HCEC 1CT (cell line): ENCODE measurements around the gene PLCB1.
"Not testable (repeated sequence)": the region's sequence is repeated elsewhere in the genome, so short reads cannot be mapped to it uniquely, and the experiment has no call there.

Experiments used
- DNase-seq: peaks from one replicate; pipeline ENCODE4 v3.0.0-alpha.2; 2017

The PLCB1 gene

GRCh38 chr20:8631271-8631670, 499.2 kb downstream of the PLCB1 start:
- no peak for DNase-seq

DNA sequence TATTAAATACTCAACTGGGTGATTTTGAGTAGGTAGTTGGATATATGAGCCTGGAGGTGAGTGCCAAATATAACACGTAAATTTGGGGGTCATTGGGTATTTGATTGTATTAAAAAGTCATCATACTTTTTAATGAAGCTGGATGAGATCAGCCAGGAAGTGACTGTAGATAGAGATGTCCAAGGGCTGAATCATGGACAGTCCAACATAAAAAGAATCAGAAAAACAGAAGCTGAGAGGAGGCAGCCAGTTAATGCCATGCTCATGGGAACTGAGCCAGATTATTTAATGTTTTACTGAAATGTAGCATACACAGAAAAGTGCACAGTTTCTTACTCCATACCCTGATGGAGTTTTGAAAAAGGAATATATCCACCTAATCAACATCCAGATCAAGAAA, 501.3 kb downstream of the PLCB1 start:
- DNase-seq = peak; percentile 56

DNA sequence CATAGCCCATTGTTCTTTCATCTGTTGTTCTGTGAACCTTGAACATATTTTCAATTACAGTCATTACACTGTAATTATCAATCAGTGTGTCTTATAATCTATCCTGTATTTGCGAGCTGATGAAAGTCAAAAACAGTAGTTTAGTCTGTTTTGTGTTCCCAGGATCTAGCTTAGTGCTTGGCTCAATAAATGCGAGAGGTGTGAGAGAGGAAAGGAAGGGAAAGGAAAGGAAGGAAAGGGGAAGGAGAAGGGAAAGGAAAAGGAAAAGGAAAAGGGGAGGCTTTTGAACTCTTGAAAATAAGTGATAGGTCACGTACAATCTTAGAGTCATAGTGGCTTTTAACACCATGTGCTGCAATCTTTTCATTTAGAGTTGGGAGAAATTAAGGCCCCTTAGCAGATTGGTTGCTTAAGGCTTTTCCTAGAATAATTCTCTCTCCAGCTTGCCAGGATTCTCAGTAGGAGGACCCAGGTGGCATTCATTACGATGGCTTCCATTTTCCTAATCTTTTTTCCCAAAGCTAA, 503.0 kb downstream of the PLCB1 start:
- DNase-seq = no peak

DNA sequence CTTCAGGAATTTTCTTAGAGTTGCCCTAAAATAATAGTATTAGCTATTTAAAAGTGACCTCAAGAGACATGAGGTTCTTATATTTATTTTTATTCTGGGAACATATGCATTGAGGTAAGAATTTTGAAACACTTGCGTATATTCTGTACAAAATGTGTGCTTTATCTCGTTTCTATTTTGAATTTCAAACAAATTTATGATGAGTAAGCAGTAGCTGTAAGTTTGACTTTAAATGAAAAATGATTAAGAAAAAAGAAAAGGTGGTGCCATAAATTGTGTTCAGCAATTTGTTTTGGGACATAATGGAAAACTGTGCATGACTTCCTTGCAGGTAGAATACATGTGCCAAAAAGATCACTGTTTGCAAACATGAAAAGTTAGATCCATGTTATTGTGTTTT, 503.8 kb downstream of the PLCB1 start:
- DNase-seq = no peak

DNA sequence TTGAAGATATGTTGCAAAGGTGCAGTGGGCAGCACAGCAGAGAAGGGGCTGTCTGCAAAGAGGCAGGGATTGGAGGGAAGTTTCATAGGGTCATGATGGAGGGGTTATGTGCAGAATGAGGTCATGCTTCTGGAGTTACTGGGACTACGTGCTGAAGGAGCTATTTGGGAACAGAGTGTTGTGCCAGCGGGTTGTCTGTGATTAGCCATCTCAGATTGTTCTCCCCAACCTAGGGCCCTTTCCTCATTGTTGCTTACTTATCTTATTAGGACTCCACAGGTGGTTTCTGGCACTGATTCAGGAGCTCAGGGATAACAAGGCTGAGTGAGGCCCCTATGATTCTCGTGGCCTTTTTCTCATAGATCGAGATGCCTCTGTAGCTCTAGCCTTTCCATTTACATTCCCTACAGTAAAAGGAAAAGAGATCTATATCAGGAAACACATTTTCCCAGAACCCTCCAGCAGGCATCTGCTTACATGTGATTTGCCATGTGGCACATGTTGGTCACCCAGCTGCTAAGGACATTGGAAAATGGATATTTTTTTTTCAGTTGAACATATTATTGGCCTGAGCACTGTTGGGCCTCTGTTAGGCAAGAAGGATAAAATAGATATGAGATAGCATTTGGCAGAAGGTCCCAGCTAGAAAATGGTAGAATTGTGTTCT, 507.2 kb downstream of the PLCB1 start:
- no peak for DNase-seq

DNA sequence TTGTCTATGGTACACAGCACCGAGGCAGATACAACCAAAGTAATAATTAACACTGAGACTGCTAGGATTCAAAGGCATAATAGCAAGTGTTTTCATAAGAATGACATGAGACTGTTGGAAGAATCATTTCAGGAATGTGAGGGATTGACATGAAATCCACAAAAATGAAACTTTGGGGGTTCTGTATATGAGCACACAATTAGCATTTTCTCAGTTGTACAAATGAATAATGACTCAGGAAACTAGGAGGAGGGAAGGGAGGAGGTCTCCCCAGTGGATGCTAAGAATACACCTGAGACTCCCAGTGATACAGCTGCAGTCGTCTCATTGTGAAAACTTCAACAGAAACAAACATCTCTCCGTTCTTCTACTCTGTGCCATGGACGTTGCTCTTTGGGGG, 508.4 kb downstream of the PLCB1 start:
- no peak for DNase-seq

- DNase-seq = no peak
Measured at GRCh38 chr20:8642247-8642646, 510.2 kb downstream of the PLCB1 start.

GRCh38 chr20:8644468-8644867, 512.4 kb downstream of the PLCB1 start:
- DNase-seq = not testable (repeated sequence)

- DNase-seq = no peak
Measured at GRCh38 chr20:8645326-8645725, 513.3 kb downstream of the PLCB1 start.

- peak; percentile 85 for DNase-seq
Measured at GRCh38 chr20:8646033-8646441, 514.0 kb downstream of the PLCB1 start.

DNA sequence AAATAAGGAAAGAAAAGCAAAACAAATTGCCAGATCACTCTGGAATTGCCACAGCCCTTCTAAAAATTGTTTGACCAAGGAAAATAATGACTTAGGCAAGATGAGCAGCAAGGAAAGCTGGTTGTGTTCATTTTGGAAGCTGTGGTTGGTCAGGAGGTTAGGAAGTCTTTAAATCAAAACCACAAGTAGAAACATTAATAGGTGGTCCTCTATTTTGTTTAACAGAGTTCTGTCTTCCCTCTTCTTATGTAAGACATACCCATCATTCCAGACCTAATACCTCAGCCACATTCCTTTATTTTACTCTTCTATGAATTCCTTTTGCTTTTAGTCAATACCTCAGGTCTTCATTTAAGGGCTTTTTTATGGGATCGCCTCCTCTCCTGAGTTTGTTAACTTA, 514.6 kb downstream of the PLCB1 start:
- DNase-seq = peak; percentile 86

DNA sequence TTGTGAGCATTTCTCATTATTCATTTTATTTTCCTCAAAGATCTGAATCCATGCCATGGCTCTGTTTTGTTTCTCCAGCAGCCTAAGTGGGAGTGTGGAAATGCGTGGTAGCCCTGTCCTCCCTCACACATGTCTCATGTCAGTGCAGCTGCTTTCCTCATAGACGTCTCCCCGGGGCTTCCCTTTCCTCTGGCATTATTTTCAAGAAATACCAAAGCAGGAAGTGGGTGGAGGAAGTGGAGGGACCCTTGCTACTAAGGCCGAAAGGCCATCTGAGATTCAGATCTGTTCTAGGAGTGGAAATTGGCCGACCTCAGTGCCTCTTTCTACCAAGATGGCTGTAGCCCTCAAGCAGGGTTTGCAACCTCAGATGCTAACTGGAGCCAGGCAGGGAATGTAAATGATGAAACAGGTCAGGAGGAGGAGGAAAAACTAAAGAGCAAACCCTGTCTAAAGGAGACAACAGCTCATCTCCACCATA, 515.9 kb downstream of the PLCB1 start:
- no peak for DNase-seq

DNA sequence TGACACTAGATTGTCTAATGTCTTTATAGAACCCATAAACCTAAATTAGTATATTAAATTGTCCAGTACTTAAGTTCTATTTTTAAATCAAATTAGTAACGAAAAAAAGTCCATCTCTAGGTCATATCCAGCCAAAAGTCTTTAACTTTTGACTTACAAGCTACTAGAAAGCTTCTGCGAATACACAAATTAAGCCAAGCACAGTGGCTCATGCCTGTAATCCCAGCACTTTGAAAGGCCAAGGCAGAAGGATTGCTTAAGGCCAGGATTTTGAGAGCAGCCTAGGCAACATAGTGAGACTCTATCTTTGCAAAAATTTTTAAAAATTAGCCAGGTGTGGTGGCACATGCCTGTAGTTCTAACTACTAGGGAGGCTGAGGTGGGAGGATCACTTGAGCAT, 516.4 kb downstream of the PLCB1 start:
- DNase-seq = no peak

DNA sequence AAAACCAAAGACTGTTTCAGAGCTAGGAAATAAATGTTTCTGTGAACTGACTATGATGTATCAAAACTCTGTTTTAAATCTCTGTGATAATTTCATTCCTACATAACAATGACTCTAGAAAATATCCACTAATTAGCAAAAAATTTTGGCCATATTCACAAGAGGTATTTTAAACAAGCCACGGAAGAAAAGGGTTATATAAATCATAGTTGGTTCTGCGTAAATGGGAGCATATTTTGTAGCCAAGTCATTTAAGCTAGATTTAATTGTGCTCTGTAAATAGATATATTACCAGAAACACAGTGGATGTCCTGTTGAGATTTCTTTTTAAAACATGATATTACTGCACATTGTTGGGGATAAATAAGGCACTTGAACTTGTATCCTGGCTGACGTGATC, 520.3 kb downstream of the PLCB1 start:
- DNase-seq = no peak

GRCh38 chr20:8654486-8654885, 522.4 kb downstream of the PLCB1 start:
- DNase-seq = no peak

- no peak for DNase-seq
Measured at GRCh38 chr20:8656335-8656734, 524.3 kb downstream of the PLCB1 start.

DNA sequence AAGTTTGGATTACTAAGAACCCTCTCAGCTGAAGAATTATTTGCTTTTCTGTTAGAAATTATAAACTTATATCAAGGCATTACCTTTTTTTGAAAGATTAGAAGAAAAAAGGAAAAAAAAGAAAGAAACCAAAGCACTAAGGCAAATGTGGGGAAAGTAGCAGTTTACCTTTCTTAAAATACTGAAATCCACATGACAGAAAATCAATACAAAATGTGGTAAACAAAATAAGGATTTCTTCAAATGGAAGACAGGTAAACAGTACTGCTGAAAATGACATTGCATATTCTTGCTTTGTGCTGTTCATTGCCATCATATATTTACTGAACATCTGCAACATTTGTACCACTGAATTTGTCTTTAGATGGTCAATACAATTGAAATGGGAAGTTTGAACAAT, 525.6 kb downstream of the PLCB1 start:
- no peak for DNase-seq

GRCh38 chr20:8658103-8658502, 526.0 kb downstream of the PLCB1 start:
- no peak for DNase-seq

- DNase-seq = no peak
Measured at GRCh38 chr20:8661229-8661952, 529.3 kb downstream of the PLCB1 start.

GRCh38 chr20:8662433-8662954, 530.4 kb downstream of the PLCB1 start:
- DNase-seq = no peak

DNA sequence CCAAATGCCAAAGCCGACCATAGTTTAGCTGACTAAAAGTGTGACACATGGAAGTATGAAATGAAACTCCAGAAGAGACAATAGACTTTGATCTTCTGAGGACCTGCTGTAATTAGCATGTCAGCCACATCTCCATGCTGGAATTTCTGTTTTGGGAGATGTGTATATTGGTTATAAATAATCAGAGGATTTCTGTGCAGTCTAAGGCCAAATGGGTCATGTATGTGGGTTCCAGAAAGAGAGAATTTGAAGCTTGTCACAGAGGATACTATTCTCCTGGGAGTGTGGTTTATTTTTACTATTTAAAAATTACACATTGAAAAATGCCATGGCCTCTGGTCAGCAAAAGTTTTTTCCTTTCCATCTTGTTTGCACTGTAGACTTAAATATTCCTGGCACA, 531.4 kb downstream of the PLCB1 start:
- no peak for DNase-seq

DNA sequence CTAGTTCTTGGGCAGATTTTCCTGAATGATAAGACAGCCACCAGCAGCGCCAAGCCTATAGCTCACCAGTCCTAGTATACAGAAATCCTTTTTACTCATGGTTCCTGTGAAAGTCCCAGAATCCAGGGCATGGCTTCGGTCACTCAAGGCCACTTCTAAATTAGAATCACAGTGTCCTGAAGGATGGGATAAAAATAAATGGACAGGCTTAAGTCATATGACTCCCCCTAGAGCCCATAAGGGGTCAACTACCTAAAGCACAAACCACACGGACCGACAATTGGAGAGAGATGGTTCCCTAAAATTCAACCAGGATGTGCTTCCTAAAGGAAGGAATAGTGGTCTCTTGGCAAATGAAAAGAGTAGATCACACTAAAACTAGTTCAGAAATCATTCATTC, 532.7 kb downstream of the PLCB1 start:
- DNase-seq = no peak

GRCh38 chr20:8667306-8667705, 535.2 kb downstream of the PLCB1 start:
- no peak for DNase-seq

GRCh38 chr20:8670207-8670892, 538.3 kb downstream of the PLCB1 start:
- no peak for DNase-seq
